ENCODE results near the gene SYNDIG1.

- TF ChIP-seq CTCF (IDR thresholded peaks at IDR 0.05) (no peak), POLR2A (IDR thresholded peaks at IDR 0.05) (no peak)
Observed at GRCh38 chr20:24422091-24422760, 47.2 kb upstream of the SYNDIG1 start.

Data from lower leg skin (tissue), 3 donors.